H1 (cell line): Measurements from ENCODE around the gene CCDC82. TPM values are rescaled to one million over a fixed set of nuclear protein-coding genes. Genes with fewer than 3 reads are reported as not detected.

Experiments used
- CHD1 ChIP-seq: IDR thresholded peaks from 2 replicates; pipeline ENCODE4 v1.6.1; 2012; ENCODE audit warnings: low read depth, low read length, improper control_type of control experiment
- CHD7 ChIP-seq: fragments of 300-600 bp; sonication (generic); IDR thresholded peaks from 2 replicates; pipeline ENCODE4 v1.7.1; 2012; ENCODE audit warnings: low read length, moderate library complexity, mild to moderate bottlenecking, inconsistent platforms; ENCODE audit not compliant: insufficient replicate concordance
- MAX ChIP-seq: IDR thresholded peaks from 2 replicates; pipeline ENCODE4 v1.6.1; 2012; ENCODE audit warnings: inconsistent platforms
- NRF1 ChIP-seq: IDR thresholded peaks from 2 replicates; pipeline ENCODE4 v1.6.1; 2011; ENCODE audit warnings: mild to moderate bottlenecking, low read depth, low read length, improper control_type of control experiment
- RNF2 ChIP-seq: fragments of 200-900, 300-1000 bp; sonication (generic); IDR thresholded peaks from 2 replicates; pipeline ENCODE4 v1.7.1; 2016; ENCODE audit warnings: borderline replicate concordance, low read depth, mild to moderate bottlenecking, antibody characterized with exemption, low read length; ENCODE audit not compliant: poor library complexity, severe bottlenecking; ENCODE audit errors: missing control alignments
- SAP30 ChIP-seq: fragments of 300-600 bp; sonication (generic); IDR thresholded peaks from 2 replicates; pipeline ENCODE4 v1.7.1; 2012; ENCODE audit warnings: low read length, moderate library complexity, mild to moderate bottlenecking, inconsistent platforms; ENCODE audit not compliant: insufficient read depth, insufficient replicate concordance
- SRF ChIP-seq: IDR thresholded peaks from 2 replicates; pipeline ENCODE4 v1.6.1; 2011; ENCODE audit warnings: mild to moderate bottlenecking, low read depth, low read length, moderate library complexity
- TAF7 ChIP-seq: optimal IDR thresholded peaks from 2 replicates; pipeline ENCODE3; 2011; ENCODE audit warnings: low read depth, mild to moderate bottlenecking, inconsistent platforms, low read length, moderate library complexity, borderline replicate concordance
- TEAD4 ChIP-seq: IDR thresholded peaks from 2 replicates; pipeline ENCODE4 v1.6.1; 2012; ENCODE audit warnings: low read depth, low read length, inconsistent platforms, mixed read lengths
- YY1 ChIP-seq: IDR thresholded peaks from 2 replicates; pipeline ENCODE4 v1.6.1; 2011; ENCODE audit warnings: low read depth, mild to moderate bottlenecking, low read length
- polyA plus RNA-seq, 7 experiments: library from polyadenylated mRNA; depleted of rRNA in 3 of 7; stranded (reverse) in 5 of 7; unstranded in 2 of 7; fragments of >200 nt in 5 of 7; fragments of 200-250 nt in 2 of 7; gene quantifications; 1 replicate in 5 of 7; 2 replicates in 1 of 7; 4 replicates in 1 of 7; pipeline versions ENCODE4 v1.2.1 to v1.2.3, GENCODE V29; 2011 to 2013; ENCODE audit warnings: missing spikeins in 2 of 7, mixed read lengths in 2 of 7
- total RNA-seq: library from RNA; stranded (reverse); fragmentation: NEBNext Ultra II Directional; extraction: Animal tissue kit (Norgen Biotek cat#: 25700); gene quantifications from 2 replicates; pipeline ENCODE4 v1.2.1, GENCODE V29; 2021

Gene CCDC82
- total and polyA plus RNA-seq, 2 of the 8 experiments (the other 6 are each of a cell fraction or from before 2014, with no cell fraction given): 6.0 to 15.2 TPM

GRCh38 chr11:96332126-96332771 is 57.5 kb downstream of the CCDC82 start (continued):
- TF ChIP-seq CHD7 (no peak), RNF2 (no peak), TAF7 (no peak), SRF (no peak), YY1 (no peak), SAP30 (no peak), TEAD4 (no peak), MAX (no peak), CHD1 (no peak), NRF1 (no peak)
